Heart left ventricle (tissue), 13 donors: ENCODE results near the gene REELD1.

Experiments used
- CTCF ChIP-seq, 12 donors: fragments of 200-600 bp; sonication (generic) in 4 of 12; IDR thresholded peaks; one replicate each; pipeline versions ENCODE4 v1.5.0 to v1.8.0; 2018 to 2022; ENCODE audit warnings: antibody characterized with exemption in 12 of 12, mild to moderate bottlenecking in 5 of 12
- POLR2A ChIP-seq, 2 donors: fragments of 450-650 bp; IDR thresholded peaks; one replicate each; pipeline ENCODE4 v1.6.1; 2017; ENCODE audit warnings: antibody characterized with exemption in 2 of 2, mild to moderate bottlenecking in 2 of 2, moderate library complexity in 2 of 2
- donor health status: ischemic (EF 13 %, LVEDD 7.1; RV severe dilation, severe dysfunction).
- donor health status: DM: no; HTN: yes; CAD: no.
- donor health status: DM: no; HTN: no; CAD: no.
- donor health status: ischemic (EF 25% LVEDD 6.9; RV normal size, moderate dysfunction).
- donor health status: ischemic (EF 25% LVEDD 5.7; RV mildly dilated, moderate dysfunction).
- donor health status: ischemic (EF 35%, LVEDD 5.7; RV mildly dilated, moderate dysfunction).
- donor health status: nonischemic (EF 11% LVEDD 7.7; RV severe dilation, severe dysfunction).
- donor health status: DM: yes; HTN: yes; CAD: no.
- donor health status: PGD.
- donor health status: ischemic (EF 29% LVEDD 5.4; RV normal size, mild dysfunction).
- donor health status: nonischemic (EF 23%, LVEDD 6.1; RV moderate dilation, normal function).

DNA sequence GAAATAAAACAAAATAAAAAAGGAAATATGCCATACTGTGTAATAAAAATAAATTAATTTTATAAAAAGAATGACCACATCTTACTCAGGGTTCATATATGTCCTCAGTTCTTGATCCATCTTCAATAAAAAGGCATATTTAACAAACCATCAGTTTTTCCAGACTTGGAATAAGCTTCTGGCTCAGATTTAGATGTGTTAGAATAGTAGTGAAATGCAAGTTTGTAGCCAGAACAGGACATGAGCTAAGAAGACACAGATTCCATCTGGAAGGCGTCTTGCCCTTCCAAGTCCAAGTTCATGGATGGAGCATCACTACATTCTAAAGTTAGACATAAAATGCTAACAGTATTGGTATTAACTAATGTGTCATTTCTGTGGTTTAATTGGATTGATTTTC is 49.1 kb upstream of the REELD1 start:
- TF ChIP-seq CTCF (IDR thresholded peaks at IDR 0.05) (no peak), POLR2A (IDR thresholded peaks at IDR 0.05) (no peak)
